NCI-H2171 treated with DMSO at 0.1 percent for 48 hours (cell line): ENCODE data around the gene FILIP1L.
A peak's percentile ranks its signal among the peaks of the same experiment; 100 is the strongest.

Experiments used
- DNase-seq: peaks from one replicate; lab custom pipeline; 2025; lab: John Stamatoyannopoulos, UW

FILIP1L gene

GRCh38 chr3:99867594-99868310 is 246.5 kb downstream of the FILIP1L start:
- DNase-seq, result no peak

GRCh38 chr3:99866261-99866761 is 248.0 kb downstream of the FILIP1L start:
- DNase-seq, result peak; percentile 73

GRCh38 chr3:99865321-99865720 is 249.0 kb downstream of the FILIP1L start:
- no peak for DNase-seq

- DNase-seq, result no peak
These were observed 250.0 kb downstream of the FILIP1L start for GRCh38 chr3:99864289-99864688.

GRCh38 chr3:99863588-99863987 is 250.7 kb downstream of the FILIP1L start:
- DNase-seq, result no peak

- DNase-seq, result no peak
These were observed 251.3 kb downstream of the FILIP1L start for GRCh38 chr3:99863002-99863401.

- DNase-seq, result no peak
These were observed 252.1 kb downstream of the FILIP1L start for GRCh38 chr3:99862208-99862607.

- no peak for DNase-seq
These were observed 253.1 kb downstream of the FILIP1L start for GRCh38 chr3:99861216-99861615.

- DNase-seq, result no peak
These were observed 254.5 kb downstream of the FILIP1L start for GRCh38 chr3:99859825-99860224.

GRCh38 chr3:99858469-99858868 is 255.8 kb downstream of the FILIP1L start:
- DNase-seq, result no peak

- DNase-seq, result no peak
These were observed 257.0 kb downstream of the FILIP1L start for GRCh38 chr3:99857278-99857677.

GRCh38 chr3:99856437-99857220 is 257.7 kb downstream of the FILIP1L start:
- no peak for DNase-seq

- no peak for DNase-seq
These were observed 258.4 kb downstream of the FILIP1L start for GRCh38 chr3:99855900-99856299.

- no peak for DNase-seq
These were observed 259.5 kb downstream of the FILIP1L start for GRCh38 chr3:99854756-99855298.

- no peak for DNase-seq
These were observed 261.4 kb downstream of the FILIP1L start for GRCh38 chr3:99852851-99853250.

GRCh38 chr3:99851955-99852354 is 262.3 kb downstream of the FILIP1L start:
- no peak for DNase-seq

- DNase-seq, result no peak
These were observed 263.7 kb downstream of the FILIP1L start for GRCh38 chr3:99850608-99851007.

GRCh38 chr3:99848433-99848832 is 265.9 kb downstream of the FILIP1L start:
- no peak for DNase-seq

- DNase-seq, result no peak
These were observed 267.7 kb downstream of the FILIP1L start for GRCh38 chr3:99846477-99847160.

GRCh38 chr3:99845999-99846398 is 268.3 kb downstream of the FILIP1L start:
- no peak for DNase-seq

- no peak for DNase-seq
These were observed 269.0 kb downstream of the FILIP1L start for GRCh38 chr3:99845331-99845730.

GRCh38 chr3:99843590-99844258 is 270.6 kb downstream of the FILIP1L start:
- no peak for DNase-seq
